Right lobe of liver (tissue), 4 donors: ENCODE results near the gene HEXD.

Experiments
- POLR2A ChIP-seq: fragments of 450-650 bp; IDR thresholded peaks from one replicate; pipeline ENCODE4 v1.6.1; 2017; ENCODE audit warnings: antibody characterized with exemption, mild to moderate bottlenecking
- TF ChIP-seq, protein P1 (sequence below), 4 donors: fragments of 200-600 bp in 3 of 4; fragments of 450-650 bp in 1 of 4; IDR thresholded peaks; one replicate each; pipeline versions ENCODE4 v1.5.1 to v1.8.0; 2016 to 2022; ENCODE audit warnings: antibody characterized with exemption in 4 of 4, mild to moderate bottlenecking in 2 of 4
- donor health status: DM: no; HTN: no; CAD: no.
- donor health status: DM: no; HTN: no; CAD: no.
- donor health status: DM: no; HTN: yes; CAD: no.

DNA sequence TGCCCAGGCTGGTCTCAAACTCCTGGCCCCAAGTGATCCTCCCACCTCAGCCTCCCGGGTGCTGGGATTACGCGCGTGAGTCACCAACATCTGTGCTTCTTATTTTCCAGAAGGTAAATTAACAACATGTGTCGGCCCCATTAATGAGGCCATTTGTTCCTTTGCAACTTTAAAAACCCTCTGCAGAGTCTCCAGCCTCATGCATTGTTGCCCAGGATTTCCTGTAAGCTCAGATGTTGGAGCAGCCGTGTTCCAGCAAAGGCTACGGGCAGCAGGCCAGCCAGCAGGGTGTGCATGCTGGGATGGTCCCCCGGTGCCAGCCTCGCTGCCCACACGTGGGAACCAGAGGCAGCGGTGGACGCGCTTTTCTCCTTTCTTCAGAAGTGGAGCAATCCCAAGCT, 19.1 kb upstream of the HEXD start:
- no peak for TF ChIP-seq POLR2A
- TF ChIP-seq, protein P1, sequence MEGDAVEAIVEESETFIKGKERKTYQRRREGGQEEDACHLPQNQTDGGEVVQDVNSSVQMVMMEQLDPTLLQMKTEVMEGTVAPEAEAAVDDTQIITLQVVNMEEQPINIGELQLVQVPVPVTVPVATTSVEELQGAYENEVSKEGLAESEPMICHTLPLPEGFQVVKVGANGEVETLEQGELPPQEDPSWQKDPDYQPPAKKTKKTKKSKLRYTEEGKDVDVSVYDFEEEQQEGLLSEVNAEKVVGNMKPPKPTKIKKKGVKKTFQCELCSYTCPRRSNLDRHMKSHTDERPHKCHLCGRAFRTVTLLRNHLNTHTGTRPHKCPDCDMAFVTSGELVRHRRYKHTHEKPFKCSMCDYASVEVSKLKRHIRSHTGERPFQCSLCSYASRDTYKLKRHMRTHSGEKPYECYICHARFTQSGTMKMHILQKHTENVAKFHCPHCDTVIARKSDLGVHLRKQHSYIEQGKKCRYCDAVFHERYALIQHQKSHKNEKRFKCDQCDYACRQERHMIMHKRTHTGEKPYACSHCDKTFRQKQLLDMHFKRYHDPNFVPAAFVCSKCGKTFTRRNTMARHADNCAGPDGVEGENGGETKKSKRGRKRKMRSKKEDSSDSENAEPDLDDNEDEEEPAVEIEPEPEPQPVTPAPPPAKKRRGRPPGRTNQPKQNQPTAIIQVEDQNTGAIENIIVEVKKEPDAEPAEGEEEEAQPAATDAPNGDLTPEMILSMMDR (IDR thresholded peaks at IDR 0.05), result no peak
